GM18873 (cell line): ENCODE results near the gene TGM2.

Experiments
- ATAC-seq: cut with Tn5 transposase; IDR thresholded peaks from one replicate; pipeline ENCODE4 v1.9.1; 2021; ENCODE audit warnings: mild to moderate bottlenecking, moderate library complexity, moderate number of reproducible peaks; ENCODE audit not compliant: unreplicated experiment, low FRiP score

Gene TGM2

GRCh38 chr20:38134427-38135270 is 30.4 kb downstream of the TGM2 start:
- ATAC-seq = no peak

GRCh38 chr20:38133680-38134426 is 31.2 kb downstream of the TGM2 start:
- no peak for ATAC-seq

DNA sequence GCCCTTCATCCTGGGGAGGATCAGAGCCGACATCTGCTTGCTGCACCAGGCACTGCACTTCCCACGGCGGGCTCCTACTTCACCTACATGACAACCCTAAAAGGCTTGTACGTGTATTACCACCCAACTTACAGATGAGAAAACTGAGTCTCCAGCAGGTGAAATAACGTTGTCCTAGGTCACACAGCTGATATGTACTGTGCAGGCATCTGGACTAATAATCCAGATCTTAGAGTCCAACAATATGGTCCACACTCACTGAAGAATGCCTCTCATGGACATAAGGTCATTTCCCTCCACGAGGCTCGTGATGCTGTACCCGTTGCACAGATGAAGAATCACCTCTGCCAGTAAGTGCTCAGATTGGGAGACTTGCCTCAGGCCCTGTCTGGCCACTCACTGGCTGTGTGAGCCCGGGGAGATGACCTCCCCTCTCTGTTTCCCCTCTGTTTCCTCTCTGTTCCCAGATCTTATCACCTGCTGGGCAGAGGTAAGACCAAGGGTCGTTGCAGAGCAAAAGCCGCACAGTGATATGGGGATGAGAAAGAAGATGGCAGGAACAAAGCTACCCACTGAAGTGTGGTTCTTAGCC is 32.1 kb downstream of the TGM2 start:
- ATAC-seq = no peak

DNA sequence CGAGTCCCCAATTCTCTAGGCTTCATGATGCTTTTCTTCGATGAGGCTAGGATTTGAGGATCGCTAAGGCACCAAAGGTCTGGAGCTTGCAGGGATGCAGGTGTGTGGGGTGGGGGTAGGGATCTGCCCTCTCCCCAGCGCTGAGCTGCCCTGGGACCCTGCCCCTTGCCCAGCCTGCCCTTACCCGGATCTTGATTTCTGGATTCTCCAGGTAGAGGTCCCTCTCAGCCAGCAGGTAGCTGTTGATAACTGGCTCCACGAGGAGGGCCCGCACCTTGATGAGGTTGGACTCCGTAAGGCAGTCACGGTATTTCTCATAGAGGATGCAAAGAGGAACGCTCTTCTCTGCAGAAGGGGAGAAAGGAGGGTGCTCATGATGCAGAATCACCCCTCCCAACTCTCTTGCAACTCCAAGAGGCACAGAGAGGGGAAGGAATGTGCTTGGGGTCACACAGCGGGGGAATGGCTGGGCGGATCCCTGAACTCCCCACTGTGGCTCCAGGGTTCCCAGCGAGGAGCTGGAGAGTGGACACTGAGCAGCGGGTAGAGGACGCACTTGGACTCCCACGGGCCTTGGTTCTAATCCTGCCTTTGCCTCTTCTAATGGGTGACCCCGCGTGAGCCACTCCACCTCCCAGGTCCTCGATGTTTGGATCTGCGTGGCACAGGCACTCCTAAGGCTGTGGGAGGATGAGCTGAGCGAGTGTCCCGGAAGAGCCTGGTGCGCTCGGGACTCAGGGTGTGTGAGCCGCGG is 32.7 kb downstream of the TGM2 start:
- ATAC-seq = no peak

- ATAC-seq = no peak
These were observed 33.4 kb downstream of the TGM2 start for GRCh38 chr20:38131588-38132121.

DNA sequence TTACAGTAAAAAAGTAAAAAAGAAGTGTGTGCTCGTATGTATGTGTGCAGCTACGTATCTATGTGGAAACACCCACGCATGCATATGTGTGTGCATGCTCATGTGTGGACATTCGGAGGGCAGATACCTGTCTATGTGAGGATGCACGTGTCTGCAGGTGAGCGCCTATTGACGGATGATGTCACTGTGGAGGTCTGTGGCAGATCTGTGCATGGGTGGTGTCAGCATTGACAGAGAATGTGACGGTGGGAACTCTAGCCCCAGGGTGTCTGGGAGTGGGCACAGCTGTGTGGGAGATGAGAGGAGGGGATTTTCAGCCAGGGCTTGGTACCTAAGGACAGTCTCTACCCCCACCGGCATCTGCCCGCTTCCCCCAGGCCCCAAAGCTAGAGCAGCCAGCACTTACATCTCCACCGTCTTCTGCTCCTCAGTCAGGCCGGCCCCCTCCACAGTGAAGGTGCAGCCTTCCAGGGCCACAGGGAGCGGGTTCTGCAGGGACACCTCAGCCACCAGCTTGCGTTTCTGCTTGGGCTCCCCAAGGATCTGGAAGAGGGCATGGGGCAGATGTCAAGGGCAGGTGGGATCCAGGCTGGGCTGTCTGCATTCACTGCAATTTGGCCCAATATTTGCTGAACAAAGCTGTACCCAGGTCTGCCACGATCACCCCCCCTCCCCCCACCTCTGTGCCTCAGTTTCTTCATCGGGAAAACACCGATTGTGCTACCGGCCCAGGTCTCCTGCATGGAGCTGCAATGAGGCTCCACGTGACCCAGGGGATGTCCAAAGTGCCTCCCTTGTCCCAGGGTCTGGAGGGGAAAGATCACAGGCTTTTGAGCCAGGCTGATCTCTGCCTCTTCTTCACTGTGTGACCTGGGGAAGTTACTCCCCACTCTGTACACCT is 34.1 kb downstream of the TGM2 start:
- no peak for ATAC-seq

GRCh38 chr20:38129893-38130609 is 35.0 kb downstream of the TGM2 start:
- ATAC-seq = no peak

DNA sequence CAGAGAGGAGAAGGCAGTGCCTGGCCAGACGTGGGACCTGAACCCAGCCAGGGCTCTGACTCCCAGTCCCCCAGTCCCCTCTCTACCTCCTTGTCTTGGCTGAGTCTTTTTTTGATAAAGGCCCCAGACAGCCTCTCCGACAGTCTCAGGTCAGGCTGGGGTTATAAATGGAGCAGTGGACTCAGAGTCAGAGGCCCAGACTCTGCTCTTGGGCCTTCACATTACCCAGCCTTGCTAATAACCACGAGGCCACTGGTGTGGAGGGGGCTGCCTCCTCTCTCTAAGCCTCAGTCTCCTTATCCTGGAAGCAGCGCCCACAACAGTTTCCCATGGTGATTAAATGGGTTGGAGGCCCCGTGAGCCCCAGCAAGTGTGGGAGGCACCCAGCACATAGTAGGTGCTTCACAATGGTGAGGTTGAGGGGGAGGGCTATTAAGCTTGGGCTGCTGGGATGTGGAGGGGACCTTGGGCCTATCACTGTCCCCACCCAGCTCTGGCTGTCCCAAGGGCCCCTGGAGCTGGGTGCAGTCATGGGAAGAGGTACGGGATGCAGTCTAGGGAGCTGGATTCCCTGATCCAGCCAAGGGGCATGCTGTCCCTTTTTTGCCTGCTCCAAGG is 35.7 kb downstream of the TGM2 start:
- ATAC-seq = no peak

- no peak for ATAC-seq
These were observed 36.4 kb downstream of the TGM2 start for GRCh38 chr20:38128691-38129090.

GRCh38 chr20:38127920-38128528 is 37.0 kb downstream of the TGM2 start:
- no peak for ATAC-seq

GRCh38 chr20:38126932-38127621 is 38.0 kb downstream of the TGM2 start:
- ATAC-seq = no peak

DNA sequence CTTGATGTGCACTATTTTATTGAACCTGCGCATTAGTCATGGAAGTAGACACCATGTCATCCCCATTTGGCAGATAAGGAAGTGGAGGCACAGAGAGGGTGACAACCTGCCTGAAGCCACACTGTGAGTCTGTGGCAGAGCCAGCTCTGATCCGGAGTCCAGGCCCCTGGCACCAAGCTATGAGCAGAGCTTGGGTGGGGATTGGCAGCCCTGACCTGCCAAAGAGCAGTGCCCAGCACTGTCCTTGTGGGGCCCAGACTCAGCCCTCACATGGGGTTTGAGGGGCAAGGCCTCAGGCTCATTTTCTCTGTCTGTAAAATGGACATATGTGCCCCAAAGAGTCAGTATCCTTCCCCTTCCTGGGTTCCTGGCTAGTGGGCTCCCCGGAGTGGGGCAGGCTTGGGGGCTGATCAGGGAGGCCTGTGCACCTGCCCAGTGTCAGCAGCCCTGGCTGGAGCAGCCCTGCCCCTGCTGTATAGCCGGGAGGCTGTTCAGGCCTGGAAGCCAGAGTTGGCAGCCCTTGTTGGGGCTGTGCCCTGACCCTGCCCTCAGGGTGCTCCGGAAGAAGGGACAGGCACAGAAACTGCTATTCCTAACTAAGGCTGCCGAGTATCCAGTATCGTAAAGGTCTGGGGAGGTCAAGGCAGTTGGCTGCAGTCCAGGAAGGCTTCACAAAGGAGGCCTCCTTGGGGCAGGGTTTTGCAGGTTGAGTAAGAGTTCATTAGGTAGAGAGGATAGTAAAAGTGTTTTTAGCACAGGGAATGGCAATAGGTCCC is 38.7 kb downstream of the TGM2 start:
- ATAC-seq = no peak

DNA sequence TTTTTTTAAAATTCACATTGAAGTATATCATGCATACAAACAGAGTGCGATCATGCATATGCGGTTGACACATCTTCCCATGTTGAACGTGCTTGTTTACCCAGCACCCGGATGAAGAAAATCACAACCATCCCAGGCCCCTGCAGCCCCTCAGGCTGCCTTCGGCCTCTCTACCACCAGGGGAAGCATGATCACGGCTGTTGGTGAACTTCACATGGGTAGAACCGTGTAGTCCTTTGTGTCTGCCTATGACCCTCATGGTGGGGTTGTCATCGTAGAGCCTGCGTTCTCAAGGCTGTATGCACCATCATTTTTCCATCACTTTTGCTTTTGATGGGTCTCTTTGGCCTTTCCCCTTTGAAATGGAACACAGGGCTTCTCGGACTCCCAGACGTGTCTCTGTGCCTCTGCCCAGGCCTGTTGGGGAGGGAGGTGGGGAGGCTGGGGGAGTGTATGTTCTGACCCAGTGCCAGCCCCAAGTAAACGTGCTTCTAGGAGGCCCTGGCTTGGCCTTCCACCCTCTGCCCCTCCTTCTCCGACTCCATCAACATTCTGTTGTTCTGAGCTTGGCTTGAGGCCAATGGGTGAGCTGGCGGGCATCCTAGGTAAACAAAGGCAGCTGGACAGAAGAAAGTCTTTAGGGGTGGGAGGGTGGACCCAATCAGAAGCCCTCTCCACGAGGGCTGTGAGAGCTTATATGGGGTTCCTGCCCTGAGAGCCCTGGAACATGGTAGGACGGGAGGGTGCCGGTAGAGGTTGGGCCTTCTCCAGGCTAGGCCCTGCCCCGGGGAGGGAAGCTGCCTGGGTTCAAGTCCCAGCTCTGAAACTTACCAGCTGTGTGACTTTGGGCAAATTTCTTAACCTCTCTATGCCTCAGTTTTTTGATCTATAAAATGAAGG is 39.7 kb downstream of the TGM2 start:
- no peak for ATAC-seq

GRCh38 chr20:38123021-38123587 is 42.0 kb downstream of the TGM2 start:
- ATAC-seq = no peak

DNA sequence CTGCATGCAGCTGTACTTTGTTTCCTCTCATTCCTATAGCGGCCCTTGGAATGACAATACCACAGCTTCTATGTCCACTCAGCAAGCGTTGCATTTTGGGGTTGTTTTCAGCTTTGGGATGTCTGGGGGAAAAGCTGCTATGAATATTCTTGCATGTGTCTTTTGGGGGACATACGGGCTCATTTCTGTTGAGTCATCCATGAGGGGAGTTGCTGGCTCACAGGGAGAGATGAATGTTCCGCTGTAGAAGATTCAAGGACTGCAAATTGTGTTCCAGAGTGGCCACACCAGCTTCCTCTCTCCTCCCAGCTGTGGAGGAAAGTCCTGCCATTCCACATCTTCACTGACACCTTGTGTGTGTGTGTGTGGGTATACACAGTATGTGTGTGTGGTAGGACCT is 43.3 kb downstream of the TGM2 start:
- ATAC-seq = no peak
